HCT116 (cell line): ENCODE measurements around the gene EVC. TPM values are rescaled to one million over a fixed set of nuclear protein-coding genes. Genes with fewer than 3 reads are reported as not detected.

Source experiments
- ATAC-seq: fragments of 200-7000 bp; cut with Tn5 transposase; 2 replicates; pipeline ENCODE4 v1.9.1; 2020; ENCODE audit warnings: mild to moderate bottlenecking, moderate library complexity
- BruUV-seq: library from RNA; stranded (reverse); fragments of 400-500 nt; replicated peaks from 2 replicates; lab custom pipeline; 2021; lab: Mats Ljungman, UMichigan
- CTCF ChIA-PET: fragments of 300-600 bp; sonication (Branson Sonifier 250); formaldehyde crosslinking; loops from one replicate; lab custom pipeline; 2021; ENCODE audit warnings: antibody characterized with exemption; lab: Charles Lee
- POLR2A ChIA-PET: fragments of 300-600, 350-600 bp; sonication (Branson Sonifier 250); formaldehyde crosslinking; loops from one replicate; lab custom pipeline; 2021; ENCODE audit warnings: antibody characterized with exemption; lab: Charles Lee
- RAD21 ChIA-PET, 2 experiments: fragments of 300-600 bp; sonication (Branson Sonifier 250); formaldehyde crosslinking; loops; one replicate each; lab custom pipeline; 2023; ENCODE audit warnings: low total read pairs in 2 of 2; ENCODE audit not compliant: uncharacterized antibody in 2 of 2, unreplicated experiment in 2 of 2, low non-redundant PET in 1 of 2; lab: Charles Lee
- DNase-seq: peaks from one replicate; pipeline ENCODE4 v3.0.0-alpha.2; 2010; ENCODE audit warnings: low read depth, low spot score
- H2AFZ ChIP-seq: fragments of 200-600 bp; shearing (Covaris generic), sonication (generic); 2 replicates; pipeline ENCODE4 v1.6.1; 2017; ENCODE audit warnings: low read depth, mixed run types, mixed read lengths, antibody characterized with exemption, low read length; ENCODE audit not compliant: poor library complexity, severe bottlenecking
- H3K27ac ChIP-seq: 2 replicates; pipeline ENCODE4 v1.5.1; 2012; ENCODE audit warnings: low read depth, low read length
- H3K27me3 ChIP-seq: fragments of 200-600 bp; sonication (generic); 2 replicates; pipeline ENCODE4 v1.6.1; 2016; ENCODE audit warnings: mixed run types, low read length, mixed read lengths; ENCODE audit not compliant: insufficient read depth
- H3K36me3 ChIP-seq, 2 experiments: fragments of 200-500 bp in 1 of 2; fragments of 200-600 bp in 1 of 2; sonication (Bioruptor generic) in 1 of 2; sonication (generic) in 1 of 2; 2 replicates each; pipeline versions ENCODE4 v1.5.1 to v1.6.1; 2014 to 2016; ENCODE audit warnings: low read length in 2 of 2, inconsistent platforms in 1 of 2, mixed read lengths in 1 of 2, mixed run types in 1 of 2; ENCODE audit not compliant: insufficient read depth in 2 of 2, control insufficient read depth in 1 of 2
- H3K4me1 ChIP-seq, 2 experiments: fragments of 200-600 bp in 1 of 2; sonication (generic) in 1 of 2; 2 replicates each; pipeline versions ENCODE4 v1.5.1 to v1.6.1; 2012 to 2017; ENCODE audit warnings: low read length in 2 of 2, inconsistent platforms in 1 of 2, mild to moderate bottlenecking in 1 of 2, mixed read lengths in 1 of 2, mixed run types in 1 of 2, moderate library complexity in 1 of 2; ENCODE audit not compliant: insufficient read depth in 2 of 2, control insufficient read depth in 1 of 2
- H3K4me2 ChIP-seq: fragments of 200-600 bp; sonication (generic); 2 replicates; pipeline ENCODE4 v1.6.1; 2017; ENCODE audit warnings: mixed run types, low read length, mixed read lengths
- H3K4me3 ChIP-seq, 2 experiments: fragments of 200-600 bp in 1 of 2; sonication (generic) in 1 of 2; replicated peaks in 1 of 2; 2 replicates each; pipeline ENCODE4 v1.5.1; 2011 to 2016; ENCODE audit warnings: low read length in 2 of 2, control low read depth in 1 of 2, low read depth in 1 of 2, mild to moderate bottlenecking in 1 of 2, mixed read lengths in 1 of 2, mixed run types in 1 of 2
- H3K79me2 ChIP-seq: fragments of 200-600 bp; sonication (generic); 2 replicates; pipeline ENCODE4 v1.6.1; 2017; ENCODE audit warnings: mild to moderate bottlenecking, mixed run types, low read length, moderate library complexity, mixed read lengths; ENCODE audit not compliant: insufficient read depth
- H3K9ac ChIP-seq: fragments of 200-600 bp; sonication (generic); 2 replicates; pipeline ENCODE4 v1.6.1; 2016; ENCODE audit warnings: low read length, mixed read lengths
- H3K9me2 ChIP-seq: fragments of 200-600 bp; sonication (generic), shearing (Covaris generic); 2 replicates; pipeline ENCODE4 v1.6.1; 2017; ENCODE audit warnings: mixed run types, mild to moderate bottlenecking, moderate library complexity; ENCODE audit not compliant: insufficient read depth
- H3K9me3 ChIP-seq, 2 experiments: fragments of 200-500 bp in 1 of 2; fragments of 200-600 bp in 1 of 2; sonication (Bioruptor generic) in 1 of 2; sonication (generic) in 1 of 2; 2 replicates each; pipeline ENCODE4 v1.6.1; 2014 to 2017; ENCODE audit warnings: low read length in 2 of 2, mixed read lengths in 2 of 2, inconsistent platforms in 1 of 2, low read depth in 1 of 2, mild to moderate bottlenecking in 1 of 2, mixed run types in 1 of 2, moderate library complexity in 1 of 2; ENCODE audit not compliant: control insufficient read depth in 1 of 2, insufficient read depth in 1 of 2
- H4K20me1 ChIP-seq: fragments of 200-600 bp; sonication (generic), shearing (Covaris generic); 2 replicates; pipeline ENCODE4 v1.6.1; 2017; ENCODE audit warnings: mixed run types, mild to moderate bottlenecking, moderate library complexity; ENCODE audit not compliant: insufficient read depth
- EGR1 ChIP-seq: IDR thresholded peaks from 2 replicates; pipeline ENCODE4 v1.6.1; 2012; ENCODE audit warnings: low read depth
- EZH2phosphoT487 ChIP-seq: fragments of 200-600 bp; IDR thresholded peaks from 2 replicates; pipeline ENCODE4 v1.6.1; 2018; ENCODE audit warnings: antibody characterized with exemption, borderline replicate concordance
- JUND ChIP-seq: IDR thresholded peaks from 2 replicates; pipeline ENCODE4 v1.6.1; 2012
- POLR2A ChIP-seq: IDR thresholded peaks from 2 replicates; pipeline ENCODE4 v1.7.0; 2011; ENCODE audit warnings: borderline replicate concordance; ENCODE audit not compliant: insufficient read depth, insufficient read length; ENCODE audit errors: extremely low read depth
- POLR2AphosphoS5 ChIP-seq: IDR thresholded peaks from 2 replicates; pipeline ENCODE4 v1.6.1; 2011; ENCODE audit warnings: mild to moderate bottlenecking, low read depth, low read length, moderate library complexity
- SIN3A ChIP-seq: IDR thresholded peaks from 2 replicates; pipeline ENCODE4 v1.6.1; 2012; ENCODE audit warnings: low read depth
- TCF7L2 ChIP-seq: IDR thresholded peaks from 2 replicates; pipeline ENCODE4 v1.7.0; 2011; ENCODE audit warnings: borderline replicate concordance, inconsistent platforms; ENCODE audit not compliant: insufficient read depth, insufficient read length; ENCODE audit errors: extremely low read depth
- YY1 ChIP-seq: IDR thresholded peaks from 2 replicates; pipeline ENCODE4 v1.6.1; 2011; ENCODE audit warnings: low read length, low read depth, moderate library complexity, mild to moderate bottlenecking; ENCODE audit not compliant: insufficient replicate concordance; ENCODE audit errors: extremely low read depth
- ZFX ChIP-seq: fragments of 450-650 bp; IDR thresholded peaks from 2 replicates; pipeline ENCODE4 v1.6.1; 2017
- ZNF274 ChIP-seq: fragments of 200-500 bp; sonication (Bioruptor generic); IDR thresholded peaks from 2 replicates; pipeline ENCODE4 v1.6.1; 2014; ENCODE audit warnings: mild to moderate bottlenecking, low read depth, low read length, inconsistent platforms
- intact Hi-C: fragments of 100-400 bp; cut with micrococcal nuclease; formaldehyde crosslinking; loops from 2 replicates; pipeline ENCODE4 v1.10.0; 2022
- total RNA-seq: library from RNA; stranded (reverse); gene quantifications from one replicate; pipeline ENCODE4 v1.2.1, GENCODE V29; 2021; ENCODE audit not compliant: unreplicated experiment
- TF ChIP-seq, protein P1 (sequence below): IDR thresholded peaks from 2 replicates; pipeline ENCODE4 v1.6.1; 2012
- TF ChIP-seq, protein P2 (sequence below), 3 experiments: fragments of 200-600 bp in 1 of 3; sonication (generic) in 1 of 3; IDR thresholded peaks in 2 of 3; conservative IDR thresholded peaks in 1 of 3; 2 replicates each; pipeline ENCODE4 v1.5.1; 2012 to 2017; ENCODE audit warnings: low read depth in 2 of 3, low read length in 2 of 3, antibody characterized with exemption in 1 of 3, borderline replicate concordance in 1 of 3, control low read depth in 1 of 3, mild to moderate bottlenecking in 1 of 3, mixed read lengths in 1 of 3, mixed run types in 1 of 3, moderate library complexity in 1 of 3; ENCODE audit not compliant: insufficient read depth in 1 of 3

The EVC gene
- total RNA-seq, 1 experiment from 2014 or later: 0.15 TPM

DNA sequence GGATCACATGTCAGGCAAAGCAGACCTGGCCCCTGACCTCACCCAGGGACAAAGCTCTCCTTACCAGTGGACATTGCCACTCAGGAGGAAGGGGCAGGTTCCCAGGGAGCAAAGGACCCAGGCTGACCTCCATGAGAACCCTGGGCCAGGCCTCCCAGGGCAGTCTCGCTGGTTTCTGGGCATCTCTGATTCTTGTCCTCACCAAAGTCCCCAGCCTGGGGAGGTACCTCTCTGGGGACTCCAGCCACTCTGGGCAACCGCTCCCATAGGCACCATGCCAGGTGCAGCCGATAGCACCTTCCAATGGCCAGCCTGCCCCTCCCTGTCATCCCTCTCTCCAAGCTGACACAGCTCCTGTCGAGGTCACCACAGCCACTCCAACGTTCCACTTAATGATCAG, 10.5 kb upstream of the EVC start:
- BruUV-seq: no TSS peak
- Histone ChIP-seq H3K4me3 (no peak overlapping the region), H3K4me1 (no peaks in the 10 kb centered on the region), H3K9me3 (no peaks in the 10 kb centered on the region), H3K9me2 (no peaks in the 10 kb centered on the region), H3K9ac (no peak overlapping the region), H3K27ac (no peak overlapping the region), H3K4me2 (no peak overlapping the region), H3K27me3 (no peaks in the 10 kb centered on the region; the same call in none of the 2 replicates), H4K20me1 (no peaks in the 10 kb centered on the region), H3K79me2 (no peaks in the 10 kb centered on the region), H2AFZ (no peak overlapping the region), H3K36me3 (no peaks in the 10 kb centered on the region)
- intact Hi-C loops: no loop called here
- DNase-seq (no peak), ATAC-seq (no peak)
- ChIA-PET RAD21 (no interaction called here), POLR2A (no interaction called here), CTCF (no interaction called here)
- TF ChIP-seq, protein P1, sequence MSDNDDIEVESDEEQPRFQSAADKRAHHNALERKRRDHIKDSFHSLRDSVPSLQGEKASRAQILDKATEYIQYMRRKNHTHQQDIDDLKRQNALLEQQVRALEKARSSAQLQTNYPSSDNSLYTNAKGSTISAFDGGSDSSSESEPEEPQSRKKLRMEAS: no peak
- TF ChIP-seq TCF7L2: no peak
- TF ChIP-seq, all 23 proteins: peak for 0

DNA sequence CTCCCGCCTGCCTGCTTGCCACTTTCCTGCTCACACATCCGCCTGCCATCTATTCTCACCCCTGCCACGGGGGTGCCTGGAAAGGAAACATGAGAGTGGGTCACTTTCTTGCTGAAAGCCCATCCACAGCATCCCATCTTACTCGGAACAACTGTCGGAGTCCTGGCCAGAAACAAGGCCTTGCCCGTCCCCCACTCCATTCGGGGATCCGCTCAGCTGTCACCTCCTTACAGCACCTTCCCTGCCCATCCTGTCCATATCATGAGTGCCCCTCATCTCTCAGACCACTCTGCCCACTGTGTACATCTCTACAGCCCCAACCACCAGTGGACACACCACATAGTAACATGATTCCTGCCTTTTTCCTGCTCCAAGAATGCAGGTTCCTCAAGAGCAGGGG, 9.0 kb upstream of the EVC start:
- no peaks in the 10 kb centered on the region for H3K4me1 ChIP-seq
- RAD21 ChIA-PET: no interaction called here
- no peak for ATAC-seq

More for the DNA sequence above, 9.0 kb upstream of the EVC start:
- POLR2A ChIA-PET: no interaction called here
- intact Hi-C loops: no loop called here
- Histone ChIP-seq H3K36me3 (no peaks in the 10 kb centered on the region), H3K27me3 (no peaks in the 10 kb centered on the region; the same call in none of the 2 replicates), H4K20me1 (no peaks in the 10 kb centered on the region), H3K9ac (no peak overlapping the region), H2AFZ (no peak overlapping the region), H3K9me3 (no peaks in the 10 kb centered on the region)
- DNase-seq: no peak
- TF ChIP-seq EZH2phosphoT487 (no peak), ZFX (no peak), ZNF274 (no peak), TCF7L2 (no peak), POLR2AphosphoS5 (no peak), JUND (no peak), POLR2A (no peak), YY1 (no peak), EGR1 (no peak), SIN3A (no peak)
- TF ChIP-seq, protein P2, sequence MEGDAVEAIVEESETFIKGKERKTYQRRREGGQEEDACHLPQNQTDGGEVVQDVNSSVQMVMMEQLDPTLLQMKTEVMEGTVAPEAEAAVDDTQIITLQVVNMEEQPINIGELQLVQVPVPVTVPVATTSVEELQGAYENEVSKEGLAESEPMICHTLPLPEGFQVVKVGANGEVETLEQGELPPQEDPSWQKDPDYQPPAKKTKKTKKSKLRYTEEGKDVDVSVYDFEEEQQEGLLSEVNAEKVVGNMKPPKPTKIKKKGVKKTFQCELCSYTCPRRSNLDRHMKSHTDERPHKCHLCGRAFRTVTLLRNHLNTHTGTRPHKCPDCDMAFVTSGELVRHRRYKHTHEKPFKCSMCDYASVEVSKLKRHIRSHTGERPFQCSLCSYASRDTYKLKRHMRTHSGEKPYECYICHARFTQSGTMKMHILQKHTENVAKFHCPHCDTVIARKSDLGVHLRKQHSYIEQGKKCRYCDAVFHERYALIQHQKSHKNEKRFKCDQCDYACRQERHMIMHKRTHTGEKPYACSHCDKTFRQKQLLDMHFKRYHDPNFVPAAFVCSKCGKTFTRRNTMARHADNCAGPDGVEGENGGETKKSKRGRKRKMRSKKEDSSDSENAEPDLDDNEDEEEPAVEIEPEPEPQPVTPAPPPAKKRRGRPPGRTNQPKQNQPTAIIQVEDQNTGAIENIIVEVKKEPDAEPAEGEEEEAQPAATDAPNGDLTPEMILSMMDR (IDR thresholded peaks at IDR 0.05 in 2 of 3, conservative IDR thresholded peaks at IDR 0.05 in 1 of 3; ENCODE audit: borderline replicate concordance in 1 of 3, insufficient read depth in 1 of 3, low read depth in 2 of 3, low read length in 2 of 3): no peak
- TF ChIP-seq, all 23 proteins: peak for 0
- BruUV-seq: no TSS peak
- Histone ChIP-seq H3K9me2 (no peaks in the 10 kb centered on the region), H3K27ac (no peak overlapping the region), H3K79me2 (no peaks in the 10 kb centered on the region), H3K4me3 (no peak overlapping the region), H3K4me2 (no peak overlapping the region)
- CTCF ChIA-PET: no interaction called here
